ENCODE data around the gene RBBP8.

Gene RBBP8

DNA sequence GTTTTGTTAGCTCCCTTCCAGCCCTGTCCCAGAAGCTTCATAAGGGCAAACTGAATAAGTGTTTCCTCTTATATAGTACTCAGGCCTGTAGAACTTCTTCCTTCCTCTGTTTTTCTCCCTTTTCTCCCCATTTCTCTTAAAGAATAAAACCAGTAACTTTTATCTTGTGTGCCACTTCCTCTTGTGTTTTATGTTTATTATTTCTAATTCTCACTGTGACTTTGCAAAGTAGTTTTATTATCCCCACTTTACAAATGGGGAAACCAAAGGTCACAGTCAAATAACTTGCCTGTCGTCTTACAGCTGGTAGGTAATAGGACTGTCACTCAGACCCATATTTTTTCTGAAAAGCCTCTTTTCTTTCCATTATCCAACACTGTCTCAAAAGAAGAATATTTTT, 42.4 kb downstream of the RBBP8 start:
- TF ChIP-seq, protein P1, sequence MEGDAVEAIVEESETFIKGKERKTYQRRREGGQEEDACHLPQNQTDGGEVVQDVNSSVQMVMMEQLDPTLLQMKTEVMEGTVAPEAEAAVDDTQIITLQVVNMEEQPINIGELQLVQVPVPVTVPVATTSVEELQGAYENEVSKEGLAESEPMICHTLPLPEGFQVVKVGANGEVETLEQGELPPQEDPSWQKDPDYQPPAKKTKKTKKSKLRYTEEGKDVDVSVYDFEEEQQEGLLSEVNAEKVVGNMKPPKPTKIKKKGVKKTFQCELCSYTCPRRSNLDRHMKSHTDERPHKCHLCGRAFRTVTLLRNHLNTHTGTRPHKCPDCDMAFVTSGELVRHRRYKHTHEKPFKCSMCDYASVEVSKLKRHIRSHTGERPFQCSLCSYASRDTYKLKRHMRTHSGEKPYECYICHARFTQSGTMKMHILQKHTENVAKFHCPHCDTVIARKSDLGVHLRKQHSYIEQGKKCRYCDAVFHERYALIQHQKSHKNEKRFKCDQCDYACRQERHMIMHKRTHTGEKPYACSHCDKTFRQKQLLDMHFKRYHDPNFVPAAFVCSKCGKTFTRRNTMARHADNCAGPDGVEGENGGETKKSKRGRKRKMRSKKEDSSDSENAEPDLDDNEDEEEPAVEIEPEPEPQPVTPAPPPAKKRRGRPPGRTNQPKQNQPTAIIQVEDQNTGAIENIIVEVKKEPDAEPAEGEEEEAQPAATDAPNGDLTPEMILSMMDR (IDR thresholded peaks at IDR 0.05; ENCODE audit: insufficient read depth, low read depth, low read length, missing control alignments) = no peak
- no peak for DNase-seq (ENCODE audit: low read depth)
- H3K4me3 ChIP-seq (ENCODE audit: low read depth, low read length) = no peak overlapping the region

DNA sequence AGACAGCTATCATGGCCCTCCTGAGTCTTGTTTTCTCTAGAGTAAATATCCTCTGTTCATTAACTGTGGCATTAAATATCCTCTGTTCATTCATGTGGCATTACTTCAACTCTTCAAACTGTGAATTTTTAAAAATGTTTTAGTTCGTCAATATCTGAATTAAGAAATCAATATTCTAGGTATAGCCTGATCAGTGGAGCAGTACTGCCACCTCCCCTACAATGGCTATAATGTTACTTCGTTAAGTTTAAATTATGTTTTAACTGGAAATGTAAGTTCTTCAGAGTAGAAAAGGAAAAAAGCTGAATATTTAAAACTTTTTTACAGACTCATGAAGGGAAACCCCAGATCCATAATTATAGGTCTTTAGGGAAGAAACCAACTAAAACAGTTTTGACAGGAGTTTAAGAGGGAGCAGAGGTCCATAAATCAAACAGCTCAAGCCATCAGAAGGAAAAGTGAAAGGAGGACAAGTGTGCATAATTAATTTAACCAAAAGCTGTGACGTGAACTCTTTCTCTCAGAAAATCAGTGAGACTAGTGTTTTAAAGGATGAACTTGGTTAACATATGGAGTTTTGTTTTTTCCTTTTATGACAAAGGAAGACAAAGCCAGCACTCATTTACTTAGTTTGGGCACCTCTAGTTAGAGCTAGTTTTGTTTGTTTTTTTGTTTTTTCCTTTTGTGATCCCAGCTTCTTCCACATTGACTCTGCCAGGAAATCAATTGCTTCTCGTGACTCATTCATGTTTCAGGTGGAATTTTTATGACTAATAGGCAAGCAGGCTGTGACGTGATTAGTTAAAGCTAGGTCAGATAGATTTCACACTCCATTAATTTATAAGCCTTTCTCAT, 44.9 kb downstream of the RBBP8 start:
- peak; percentile 25 for DNase-seq (ENCODE audit: low read depth)
- no peak overlapping the region for H3K4me3 ChIP-seq (ENCODE audit: low read depth, low read length)
- TF ChIP-seq, protein P1 (IDR thresholded peaks at IDR 0.05; ENCODE audit: insufficient read depth, low read depth, low read length, missing control alignments) = no peak

DNA sequence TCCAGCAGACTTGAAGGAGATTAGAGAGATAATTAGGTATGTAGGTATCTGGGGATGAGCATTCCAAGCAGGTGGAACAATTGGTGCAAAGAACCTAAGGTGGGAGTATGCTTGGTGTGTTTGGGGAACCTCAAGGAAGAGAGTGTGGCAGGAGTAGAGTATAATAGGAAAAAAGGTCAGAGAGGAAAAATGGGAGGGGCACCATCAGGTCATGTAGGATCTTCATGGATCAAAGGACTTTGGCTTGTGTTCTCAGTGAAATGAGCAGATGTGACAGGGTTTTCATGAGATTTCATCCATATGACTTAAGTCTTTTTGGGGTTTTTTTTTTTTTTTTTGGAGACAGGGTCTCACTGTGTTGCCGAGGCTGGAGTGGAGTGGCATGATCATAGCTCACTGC, 47.3 kb downstream of the RBBP8 start:
- TF ChIP-seq, protein P1 (IDR thresholded peaks at IDR 0.05; ENCODE audit: insufficient read depth, low read depth, low read length, missing control alignments) = no peak
- H3K4me3 ChIP-seq (ENCODE audit: low read depth, low read length) = no peak overlapping the region
- DNase-seq (ENCODE audit: low read depth) = no peak

DNA sequence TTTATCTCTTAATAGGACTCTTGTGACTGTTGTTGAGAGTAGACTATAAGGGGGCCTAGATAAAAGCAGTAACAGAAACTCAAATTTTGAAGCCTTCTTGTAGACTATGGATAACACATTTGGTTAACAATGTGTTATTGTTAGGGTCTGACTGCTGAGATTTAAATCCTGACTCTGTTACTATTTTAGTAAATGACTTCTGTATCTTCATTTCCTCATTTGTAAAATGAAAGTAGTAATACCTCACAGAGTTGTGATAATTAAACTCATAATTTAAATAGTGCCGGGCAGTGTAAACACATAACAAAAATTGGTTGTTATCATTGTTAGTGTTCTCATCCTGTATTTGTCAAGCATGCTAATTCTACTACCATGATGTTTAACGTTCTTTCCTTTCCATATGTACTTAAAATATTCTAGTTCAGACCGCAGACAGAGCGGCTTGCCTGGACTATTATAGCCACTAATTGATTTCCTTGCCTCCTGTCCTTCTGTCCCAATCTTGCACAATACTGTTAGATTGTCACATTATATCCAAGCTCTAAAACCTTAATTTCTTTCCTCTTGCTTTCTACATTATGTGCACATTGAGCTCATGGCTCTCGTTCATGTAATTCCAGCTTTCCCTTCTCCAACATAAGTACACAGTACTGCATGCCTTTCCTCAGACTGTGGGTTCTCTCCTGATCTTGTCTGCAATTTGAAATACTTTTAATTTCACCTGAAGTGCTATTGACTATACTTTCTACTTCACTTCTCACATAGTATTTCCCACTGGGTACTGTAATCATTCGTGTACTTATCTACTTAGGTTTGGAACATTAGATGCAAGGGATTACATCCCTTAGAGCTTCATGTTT, 48.4 kb downstream of the RBBP8 start:
- H3K4me3 ChIP-seq (ENCODE audit: low read depth, low read length) = no peak overlapping the region
- TF ChIP-seq, protein P1 (IDR thresholded peaks at IDR 0.05; ENCODE audit: insufficient read depth, low read depth, low read length, missing control alignments) = no peak
- DNase-seq (ENCODE audit: low read depth) = no peak

DNA sequence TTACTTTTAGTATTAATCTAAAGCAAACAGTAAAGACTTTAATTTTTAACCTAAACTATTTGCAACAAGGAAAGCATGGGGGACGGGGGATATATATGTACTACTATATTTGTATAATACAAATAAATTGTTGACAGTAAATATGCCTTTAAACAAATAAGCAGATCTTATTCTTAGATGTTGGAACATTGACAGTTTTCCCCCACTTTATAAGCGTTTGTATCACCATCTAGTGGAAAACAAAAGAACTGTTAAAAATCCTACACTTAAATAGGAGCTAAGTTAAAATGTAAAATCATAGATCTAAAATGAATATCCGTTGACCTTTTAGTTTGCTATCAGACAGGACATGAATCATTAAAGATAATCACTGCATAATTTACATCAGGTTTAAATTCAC, 50.0 kb downstream of the RBBP8 start:
- H3K4me3 ChIP-seq (ENCODE audit: low read depth, low read length) = no peak overlapping the region
- TF ChIP-seq, protein P1 (IDR thresholded peaks at IDR 0.05; ENCODE audit: insufficient read depth, low read depth, low read length, missing control alignments) = peak; percentile 39
- DNase-seq (ENCODE audit: low read depth) = peak; percentile 24

DNA sequence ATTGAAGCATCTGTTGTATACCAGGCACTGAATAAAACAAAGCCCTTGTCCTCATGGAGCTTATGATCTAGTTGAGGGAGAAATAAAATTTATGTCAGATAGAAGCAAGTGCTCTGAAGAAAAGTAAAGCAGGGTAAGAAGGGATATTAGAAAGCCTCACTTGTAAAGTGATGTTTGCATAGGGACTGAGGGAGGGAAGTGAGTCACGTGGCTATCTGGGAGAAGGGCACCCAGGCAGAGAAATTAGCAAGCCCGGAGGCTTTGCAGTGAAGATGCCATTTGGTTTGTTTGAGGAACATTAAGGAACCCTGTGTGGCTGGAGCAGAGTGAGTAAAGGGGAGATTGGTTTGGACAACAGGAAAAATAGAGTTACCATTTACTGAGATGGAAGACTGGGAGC, 52.1 kb downstream of the RBBP8 start:
- DNase-seq (ENCODE audit: low read depth) = no peak
- H3K4me3 ChIP-seq (ENCODE audit: low read depth, low read length) = no peak overlapping the region
- TF ChIP-seq, protein P1 (IDR thresholded peaks at IDR 0.05; ENCODE audit: insufficient read depth, low read depth, low read length, missing control alignments) = no peak

Data from GM12865 (cell line).